ENCODE data around the gene TMEM236. TPM values are rescaled to one million over a fixed set of nuclear protein-coding genes. Genes with fewer than 3 reads are reported as not detected.

Gene TMEM236
- total RNA-seq, 1 donor from 2014 or later: under 0.01 TPM

DNA sequence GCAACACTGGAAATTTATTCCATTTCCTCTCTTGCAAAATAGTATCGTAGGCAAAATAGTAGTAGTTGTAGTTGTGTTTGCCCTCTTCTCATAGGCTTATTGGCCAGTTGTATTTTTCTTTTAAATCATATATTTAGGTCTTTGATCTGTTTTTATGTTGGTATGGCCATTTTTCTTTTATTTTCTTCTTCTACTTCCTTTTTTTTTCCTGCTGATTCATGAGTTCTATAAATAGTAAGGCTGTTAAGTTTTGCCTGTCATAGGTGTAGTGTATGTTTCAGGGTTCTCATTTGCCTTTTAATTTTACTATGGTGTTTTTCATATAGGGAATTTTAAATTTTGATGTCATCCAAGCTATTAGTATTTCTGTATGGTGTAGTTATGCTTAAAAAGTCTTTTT, 31.8 kb downstream of the TMEM236 start:
- DNase-seq (ENCODE audit: low spot score in 2 of 2) (no peak), FAIRE-seq (no peak)

DNA sequence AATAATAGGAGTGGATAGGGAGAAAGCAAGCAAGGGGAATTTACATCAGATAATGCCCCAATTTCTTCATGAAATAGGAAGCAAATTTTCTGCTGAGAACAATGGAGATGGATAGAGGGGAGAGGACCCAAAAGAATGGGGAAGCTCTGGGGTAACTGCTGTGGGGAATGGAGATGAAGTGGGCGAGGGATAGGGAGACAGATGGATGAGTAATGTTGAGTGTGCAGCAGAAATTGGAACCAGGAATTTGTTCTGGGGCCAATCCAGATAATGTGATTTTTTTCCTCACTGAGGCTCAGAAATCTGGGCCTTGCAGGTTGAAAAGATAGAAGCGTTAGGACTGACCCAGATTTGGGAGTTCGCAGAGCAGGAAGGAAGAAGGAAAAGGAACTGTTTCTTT, 32.7 kb downstream of the TMEM236 start:
- DNase-seq (ENCODE audit: low spot score in 2 of 2) (no peak), FAIRE-seq (no peak)

DNA sequence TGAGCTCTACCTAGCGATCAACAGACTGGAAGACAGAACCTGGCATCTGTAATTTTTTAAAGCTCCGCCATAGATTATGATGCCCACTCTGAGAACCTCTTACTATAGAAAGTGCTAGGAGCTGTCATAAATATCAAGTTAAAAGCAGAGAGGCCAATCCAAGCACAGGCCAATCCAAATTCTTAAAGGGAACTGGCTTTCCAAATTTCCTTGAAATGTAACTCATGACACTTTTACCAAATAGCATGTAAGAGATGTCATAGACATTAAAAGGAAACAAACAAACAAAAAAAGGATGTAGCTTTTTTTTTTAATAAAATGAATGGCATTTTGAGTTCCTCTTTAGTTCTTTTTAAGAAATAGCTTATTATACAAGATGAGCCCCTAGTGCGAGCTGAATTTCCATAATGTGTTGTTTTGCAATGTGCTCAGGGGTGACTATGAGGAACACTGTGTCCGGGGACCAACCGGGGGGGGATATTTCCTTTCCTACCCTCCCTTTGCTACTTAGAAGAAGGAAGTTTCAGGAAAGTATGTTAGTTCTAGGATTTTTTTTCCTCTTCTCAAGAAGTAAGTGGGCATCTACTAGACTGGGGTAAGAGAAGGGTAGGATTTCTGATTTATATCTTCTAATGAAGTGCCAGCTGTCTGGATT, 33.4 kb downstream of the TMEM236 start:
- no peak for DNase-seq (ENCODE audit: low spot score in 2 of 2)
- no peak for FAIRE-seq

DNA sequence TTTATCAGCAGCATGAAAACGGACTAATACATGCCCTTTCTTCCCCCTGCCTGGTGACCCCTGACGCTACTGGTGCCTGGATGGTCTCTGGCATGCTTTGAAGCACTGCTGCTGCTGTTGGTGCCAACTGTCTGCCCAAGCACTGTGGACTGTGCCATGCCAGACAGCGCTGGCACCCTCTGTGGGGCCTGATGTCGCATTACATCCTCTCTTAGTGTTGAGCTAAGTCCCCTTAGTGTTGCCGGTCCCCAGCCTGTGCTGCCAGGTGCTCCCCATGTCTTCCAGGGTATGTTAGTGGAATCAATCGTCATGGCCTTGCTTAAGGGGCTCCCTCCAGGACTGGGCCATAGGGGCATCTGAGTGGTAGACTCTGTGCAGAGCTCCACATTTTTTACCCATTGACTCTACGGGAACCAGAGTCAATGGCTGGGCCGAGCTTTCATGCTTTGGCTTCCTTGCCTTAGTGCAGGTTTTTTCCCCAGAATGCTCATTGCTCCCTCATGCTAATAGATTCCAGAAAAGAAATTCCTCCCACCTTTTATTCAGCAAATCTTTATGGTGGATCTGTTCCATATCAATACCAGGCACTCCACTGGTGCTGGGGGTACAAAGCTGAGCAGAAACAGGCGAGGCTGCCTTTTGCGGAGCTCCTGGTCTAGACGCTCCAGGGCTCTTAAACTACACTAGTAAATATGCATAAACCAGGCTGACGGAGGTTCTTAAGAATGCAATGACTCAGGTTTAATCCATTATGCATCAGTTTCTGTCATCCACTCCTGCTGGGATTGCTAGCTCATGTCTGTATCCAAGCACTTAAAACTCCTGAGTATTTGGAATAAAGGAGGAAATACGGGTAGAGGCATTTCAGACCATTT, 35.3 kb downstream of the TMEM236 start:
- FAIRE-seq (no peak), DNase-seq (ENCODE audit: low spot score in 2 of 2) (no peak)

DNA sequence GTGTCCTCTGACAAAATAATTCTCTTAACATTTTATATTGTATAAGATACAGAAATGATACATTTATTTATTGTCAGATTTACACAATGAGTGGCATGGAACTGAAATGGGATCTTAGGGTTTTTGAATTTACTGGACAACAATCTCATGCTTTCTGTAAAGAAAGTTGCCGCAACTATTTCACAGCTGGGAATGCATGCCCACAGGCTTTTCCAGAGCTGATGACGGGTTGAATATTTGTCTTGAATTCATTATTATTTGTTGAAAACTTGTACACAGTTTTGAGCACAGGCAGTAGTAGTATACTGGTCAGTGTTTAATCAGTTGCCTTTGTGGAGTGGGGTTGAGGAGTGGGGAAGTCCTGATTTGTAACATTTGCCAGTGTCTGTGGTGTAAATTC, 36.6 kb downstream of the TMEM236 start:
- peak; percentile 36 for FAIRE-seq
- no peak for DNase-seq (ENCODE audit: low spot score in 2 of 2)

DNA sequence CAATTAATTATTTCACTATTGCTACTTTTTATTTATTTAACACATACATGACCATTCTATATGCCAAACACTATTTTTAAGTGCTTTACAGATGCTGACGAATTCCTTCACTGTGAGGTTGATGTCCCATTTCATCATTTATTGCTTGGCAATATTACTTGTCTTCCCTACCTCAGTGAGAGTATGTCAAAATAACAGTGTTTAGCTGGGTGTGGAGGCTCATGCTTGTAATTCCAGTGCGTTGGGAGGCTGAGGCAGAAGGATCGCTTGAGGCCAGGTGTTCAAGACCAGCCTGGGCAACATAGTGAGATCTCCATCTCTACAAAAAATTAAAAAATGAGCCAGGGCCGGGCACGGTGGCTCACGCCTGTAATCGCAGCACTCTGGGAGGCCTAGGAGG, 37.4 kb downstream of the TMEM236 start:
- no peak for FAIRE-seq
- no peak for DNase-seq (ENCODE audit: low spot score in 2 of 2)

DNA sequence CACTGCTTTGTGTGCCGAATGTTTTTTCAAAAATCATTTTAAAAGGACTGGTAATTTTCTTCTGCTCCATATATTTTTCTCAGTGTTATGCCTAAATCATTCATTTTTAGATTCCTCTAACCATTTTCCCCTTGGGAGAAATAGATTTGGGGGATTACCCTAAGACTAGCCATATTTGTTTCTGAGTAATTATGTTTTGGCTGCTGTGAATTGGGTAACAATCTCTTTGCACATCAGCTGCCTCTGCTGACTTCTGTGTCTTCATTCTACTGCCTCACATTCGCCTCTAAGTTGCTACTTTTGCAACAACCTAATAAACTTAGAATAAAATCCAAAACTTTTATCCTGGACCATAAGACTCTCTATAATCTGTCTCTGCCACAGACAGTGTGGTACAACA, 38.6 kb downstream of the TMEM236 start:
- DNase-seq (ENCODE audit: low spot score in 2 of 2) (no peak), FAIRE-seq (no peak)

DNA sequence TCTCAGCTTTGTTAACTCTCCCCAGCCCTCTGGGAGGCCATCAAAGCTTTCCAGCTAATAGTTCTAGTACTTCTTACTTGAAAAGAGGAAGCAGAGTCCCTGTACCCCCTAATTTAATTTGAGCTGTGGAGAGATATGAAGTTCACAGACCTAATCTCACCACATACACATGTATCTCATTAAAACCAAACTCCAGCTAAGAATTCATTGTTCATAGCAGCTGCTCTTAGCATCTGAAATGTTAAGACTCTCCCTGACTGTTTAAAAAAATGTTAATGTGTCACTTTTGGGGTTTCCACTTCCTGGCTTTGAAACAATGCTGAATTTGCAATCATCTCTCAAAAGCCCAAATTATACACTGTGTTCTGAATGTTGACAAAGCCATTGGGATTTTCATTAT, 41.0 kb downstream of the TMEM236 start:
- no peak for DNase-seq (ENCODE audit: low spot score in 2 of 2)
- FAIRE-seq: no peak

DNA sequence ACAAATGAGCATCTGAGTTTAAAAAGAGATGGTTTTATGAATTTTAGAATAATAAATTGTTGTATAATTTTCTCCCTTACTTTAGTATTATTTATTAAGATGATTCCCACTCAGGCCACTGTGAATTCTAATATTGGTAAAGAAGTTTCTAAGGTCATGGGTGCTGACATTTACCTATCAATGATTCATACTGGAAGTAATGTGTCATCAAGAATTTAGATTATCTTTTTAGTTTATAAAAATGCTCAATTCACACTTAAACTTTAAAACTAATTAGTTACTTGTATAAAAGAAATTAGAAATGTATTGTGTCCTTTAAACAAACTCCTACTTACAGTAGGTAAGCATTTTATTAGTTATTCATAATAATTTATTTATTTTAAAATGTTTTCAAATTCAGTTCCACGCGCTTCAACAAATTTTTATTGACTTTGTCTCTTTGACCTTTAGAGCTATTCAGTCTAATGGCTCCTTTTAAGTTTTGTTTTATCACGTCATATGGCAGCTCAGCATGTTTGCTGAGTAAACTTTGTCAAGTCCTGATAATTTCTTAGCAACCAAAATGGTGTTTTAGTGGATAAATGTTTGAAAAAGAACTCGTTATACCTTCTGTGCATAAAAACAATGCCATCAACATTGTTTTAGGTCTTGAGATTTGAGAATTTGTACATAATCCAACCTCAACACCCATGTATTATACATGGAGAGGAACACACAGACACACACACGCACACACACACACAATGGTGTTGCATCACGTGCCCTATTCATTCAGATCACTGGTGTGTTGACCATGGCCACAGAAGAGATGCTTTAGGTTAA, 42.0 kb downstream of the TMEM236 start:
- DNase-seq (ENCODE audit: low spot score in 2 of 2): no peak
- FAIRE-seq: no peak

DNA sequence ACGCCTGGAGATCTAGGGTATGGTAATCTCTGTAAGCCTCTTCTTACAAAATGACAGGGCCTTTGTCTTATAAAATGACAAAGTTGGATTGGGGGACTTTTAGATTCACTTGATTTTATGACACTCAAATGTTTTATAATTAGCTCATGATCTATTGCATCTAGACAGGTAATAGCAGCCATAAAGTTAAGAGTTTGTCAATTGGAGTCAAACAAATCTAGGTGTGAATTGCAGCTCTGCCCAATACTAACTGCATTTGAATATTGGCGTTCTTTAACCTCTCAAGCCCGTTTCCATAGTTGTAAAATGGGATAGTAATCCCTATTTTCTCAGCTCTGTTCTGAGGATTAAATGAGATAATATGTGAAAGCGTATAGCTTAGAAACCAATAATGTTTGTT, 43.1 kb downstream of the TMEM236 start:
- FAIRE-seq (no peak), DNase-seq (ENCODE audit: low spot score in 2 of 2) (no peak)

DNA sequence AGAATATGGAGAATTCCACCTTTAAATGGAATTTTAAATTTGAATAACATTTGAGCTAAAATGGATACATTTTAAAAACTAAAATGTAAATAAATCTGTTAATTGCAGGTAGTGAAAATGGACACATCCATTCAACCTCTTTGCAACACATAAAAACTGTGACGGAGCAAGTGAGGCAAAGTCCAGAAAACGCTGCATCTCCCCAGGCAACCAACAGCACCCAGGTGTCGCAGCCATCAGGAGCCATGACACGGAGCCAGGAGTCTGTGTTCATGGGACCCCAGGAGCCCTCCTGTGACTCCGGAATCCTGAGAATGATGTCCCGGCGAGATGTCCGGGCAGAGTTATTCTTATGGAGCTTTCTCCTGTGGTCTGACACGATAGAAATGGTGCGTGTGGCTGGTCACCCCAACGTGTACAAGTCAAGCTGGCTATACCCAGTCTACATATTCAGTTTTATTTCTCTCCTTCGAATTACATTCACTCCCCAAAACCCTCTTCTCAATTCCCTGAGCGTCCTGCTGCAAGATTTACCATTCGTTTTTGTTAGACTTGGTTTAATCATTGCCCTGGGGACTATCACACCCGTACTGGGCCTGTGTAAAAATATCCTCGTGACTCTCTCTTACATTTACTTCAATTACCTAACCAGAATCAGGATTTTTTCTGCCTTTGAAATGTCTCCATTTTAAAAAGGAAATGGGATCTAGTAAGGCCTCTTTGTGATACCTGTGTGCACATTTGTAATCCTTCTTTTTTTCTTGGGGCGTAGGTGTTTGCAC, 44.0 kb downstream of the TMEM236 start:
- FAIRE-seq: no peak
- DNase-seq (ENCODE audit: low spot score in 2 of 2): no peak

DNA sequence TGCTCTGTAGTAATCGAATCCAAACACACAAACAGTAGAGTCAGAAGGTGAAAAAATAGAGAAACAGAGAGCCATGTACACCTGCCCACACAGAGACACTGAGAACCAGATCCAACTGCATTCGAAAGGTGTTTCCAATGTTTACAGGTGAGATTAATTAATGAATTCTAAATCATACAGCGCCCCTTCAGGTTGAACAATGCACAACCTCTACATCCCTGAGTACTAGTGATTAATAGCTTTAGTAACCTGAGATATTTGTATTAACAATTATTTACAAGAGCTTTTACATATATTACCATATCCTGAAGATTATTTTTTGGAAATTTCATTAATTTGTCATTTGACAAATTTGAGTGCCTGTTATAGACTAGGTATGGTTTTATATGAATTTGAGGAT, 49.5 kb downstream of the TMEM236 start:
- no peak for DNase-seq (ENCODE audit: low spot score in 2 of 2)
- FAIRE-seq: no peak

DNA sequence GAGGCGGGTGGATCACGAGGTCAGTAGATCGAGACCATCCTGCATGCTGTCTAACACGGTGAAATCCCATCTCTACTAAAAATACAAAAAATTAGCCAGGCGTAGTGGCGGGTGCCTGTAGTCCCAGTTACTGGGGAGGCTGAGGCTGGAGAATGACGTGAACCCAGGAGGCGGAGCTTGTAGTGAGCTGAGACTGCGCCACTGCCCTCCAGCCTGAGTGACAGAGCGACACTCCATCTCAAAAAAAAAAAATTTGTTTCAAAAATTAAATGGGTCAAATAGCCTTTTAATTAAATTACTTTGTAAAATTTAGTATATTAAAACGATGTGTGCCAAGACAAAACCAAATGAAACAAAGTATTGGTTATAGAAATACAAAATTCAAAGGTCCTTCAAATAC, 50.3 kb downstream of the TMEM236 start:
- DNase-seq (ENCODE audit: low spot score in 2 of 2): no peak

DNA sequence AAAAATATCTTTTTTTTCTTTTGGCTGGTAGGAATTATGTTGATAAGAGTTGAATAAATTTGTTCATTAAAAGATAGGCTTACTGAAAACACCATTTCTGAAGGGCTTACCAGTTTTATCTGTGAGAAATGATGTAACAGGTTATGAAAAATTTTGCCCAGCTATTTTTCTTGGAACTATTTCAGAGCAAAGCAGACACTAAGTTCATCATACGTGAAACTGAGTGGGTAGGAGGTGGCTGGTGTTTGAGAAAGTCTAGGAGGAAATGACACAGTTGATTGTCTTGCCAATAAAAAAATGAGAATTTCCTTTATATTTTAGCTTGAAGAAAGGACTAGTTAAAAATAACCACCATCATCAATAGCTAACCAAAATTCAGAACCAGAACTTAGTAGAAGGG, 51.0 kb downstream of the TMEM236 start:
- DNase-seq (ENCODE audit: low spot score in 2 of 2): no peak
- FAIRE-seq: no peak

More for the DNA sequence above, 50.3 kb downstream of the TMEM236 start:
- FAIRE-seq: no peak

DNA sequence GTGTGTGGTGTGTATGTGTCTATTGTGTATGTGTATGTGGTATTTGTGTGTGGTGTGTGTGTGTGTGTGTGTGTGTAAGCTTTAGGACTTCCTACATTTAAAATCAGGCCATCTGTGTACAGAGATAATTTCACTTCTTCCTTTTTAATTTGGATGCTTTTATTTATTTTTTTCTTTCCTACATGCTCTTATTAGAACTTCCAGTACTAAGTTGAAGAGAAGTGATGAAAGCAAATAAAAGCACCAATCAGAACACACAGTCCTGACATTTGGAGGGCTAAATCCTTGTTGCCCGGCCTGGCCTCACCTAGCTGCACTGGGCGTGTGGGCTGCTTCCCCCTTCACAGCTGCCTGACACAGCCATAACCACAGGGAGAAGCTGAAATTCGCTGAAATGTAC, 53.3 kb downstream of the TMEM236 start:
- no peak for DNase-seq (ENCODE audit: low spot score in 2 of 2)
- no peak for FAIRE-seq

DNA sequence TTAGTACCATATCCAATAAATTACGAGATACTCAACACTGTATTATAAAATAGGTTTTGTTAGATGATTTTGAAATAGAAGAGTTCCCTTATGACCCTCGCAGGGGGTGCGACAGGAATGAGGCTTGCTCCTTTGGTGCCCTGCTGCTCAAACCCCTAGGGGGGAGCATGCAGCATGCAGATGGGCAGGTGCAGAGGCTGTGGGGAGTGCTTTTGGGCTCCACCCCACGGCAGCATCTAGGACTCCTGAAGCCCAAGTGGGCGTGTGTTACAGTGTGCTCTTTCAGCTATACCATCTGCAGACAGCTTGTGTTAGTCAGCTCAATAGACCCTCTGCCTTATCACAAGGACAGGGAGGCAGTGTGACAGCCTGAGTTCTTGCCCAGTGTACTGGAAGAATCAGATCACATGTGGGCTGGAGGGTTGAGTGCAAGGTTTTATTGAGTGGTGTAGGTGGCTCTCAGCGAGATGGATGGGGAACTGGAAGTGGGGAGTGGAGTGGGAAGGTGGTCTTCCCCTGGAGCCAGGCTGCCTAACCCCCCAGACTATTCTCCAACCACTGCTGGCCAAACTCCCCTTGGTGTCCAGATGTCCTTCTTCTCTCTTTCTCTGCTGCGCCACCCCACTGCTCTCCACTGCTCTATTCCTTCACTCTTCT, 54.0 kb downstream of the TMEM236 start:
- FAIRE-seq (no peak), DNase-seq (ENCODE audit: low spot score in 2 of 2) (no peak)

DNA sequence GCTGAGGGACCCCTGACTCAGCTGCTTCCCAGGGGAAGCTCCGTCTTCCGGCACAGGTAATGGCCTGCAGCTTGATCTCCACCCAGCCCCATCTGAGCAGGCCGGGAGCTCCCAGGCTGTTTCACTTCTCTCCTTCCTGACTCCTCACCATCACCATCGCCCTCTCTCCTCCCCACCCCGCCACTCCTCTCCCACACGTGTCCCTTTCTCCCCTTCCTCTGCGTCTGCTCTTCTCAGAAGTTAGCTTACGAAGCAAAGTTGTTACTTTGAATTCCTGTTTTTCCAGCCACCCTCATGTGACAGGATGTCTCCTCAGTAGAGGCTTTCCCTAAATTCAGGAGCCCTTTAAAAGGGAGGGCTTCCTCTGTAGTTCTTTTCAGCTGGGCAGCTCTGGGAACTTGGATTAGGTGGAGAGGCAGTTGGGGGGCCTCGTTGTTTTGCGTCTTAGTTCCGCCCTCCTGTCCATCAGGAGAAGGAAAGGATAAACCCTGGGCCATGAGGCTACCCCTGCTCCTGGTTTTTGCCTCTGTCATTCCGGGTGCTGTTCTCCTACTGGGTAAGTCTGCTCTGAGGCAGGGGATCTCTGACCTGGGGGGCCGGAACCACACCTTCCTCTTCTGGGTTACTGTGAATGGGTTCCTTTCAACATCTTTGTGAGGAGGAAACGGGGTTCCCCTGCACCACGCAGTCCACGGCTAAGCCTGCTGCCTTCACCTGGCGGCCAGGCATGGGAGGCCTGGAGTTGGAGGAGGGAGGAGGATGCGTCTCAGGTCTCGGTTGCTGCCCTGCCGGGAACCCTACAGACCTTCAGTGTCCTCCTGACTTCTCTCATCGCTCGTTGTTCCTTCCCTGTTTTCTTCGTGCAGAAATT, 57.2 kb downstream of the TMEM236 start, which contains the start of gene MRC1:
Gene MRC1, plus strand, starts transcription at position 378 of the 871 bp plus-strand sequence. Its CDS starts 118 bp downstream, at position 496.
- FAIRE-seq: no peak
- DNase-seq (ENCODE audit: low spot score in 2 of 2): no peak

DNA sequence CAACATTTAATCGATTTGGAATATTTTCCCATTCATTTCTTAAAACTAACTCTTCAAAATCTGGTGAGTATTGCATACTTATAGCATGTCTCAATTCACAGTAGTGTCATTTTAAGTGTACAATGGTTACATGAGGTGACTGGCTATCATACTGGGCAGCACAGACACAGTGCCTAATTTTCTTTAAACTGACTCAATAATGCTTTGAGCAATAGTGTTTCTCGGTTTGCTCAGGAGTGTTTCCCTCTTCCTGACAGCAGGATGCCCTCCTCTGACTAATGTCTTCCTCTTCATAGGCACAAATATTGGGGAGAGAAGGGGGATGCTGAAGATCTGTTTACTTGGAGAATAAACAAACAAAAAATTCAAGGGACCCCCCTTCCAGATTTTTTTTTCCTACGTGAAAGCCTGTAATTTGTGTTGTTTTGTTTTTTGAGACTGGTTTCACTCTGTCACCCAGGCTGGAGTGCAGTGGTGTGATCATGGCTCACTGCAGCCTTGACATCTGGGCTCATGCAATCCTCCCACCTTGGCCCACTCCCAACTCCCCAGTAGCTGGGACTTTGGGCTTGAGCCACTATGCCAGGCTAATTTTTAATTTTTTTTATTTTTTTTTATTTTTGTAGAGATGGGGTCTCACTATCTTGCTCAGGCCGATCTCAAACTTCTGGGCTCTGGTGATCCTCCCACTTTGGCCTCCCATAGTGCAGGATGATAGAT, 59.3 kb downstream of the TMEM236 start:
- FAIRE-seq: no peak
- DNase-seq (ENCODE audit: low spot score in 2 of 2): no peak

All from frontal cortex (tissue), 4 donors.